Activated T-helper 9 cell treated with anti-CD3 and anti-CD28 coated beads, Interleukin-2, amount 50 U/mL, for 16 hours (primary cell): ENCODE measurements around the gene DTNB.
"Not testable (repeated sequence)": the region's sequence is repeated elsewhere in the genome, so short reads cannot be mapped to it uniquely, and the experiment has no call there.

Experiments used
- DNase-seq: peaks from one replicate; pipeline ENCODE4 v3.0.0-alpha.2; 2020; ENCODE audit warnings: low read depth

Gene DTNB

GRCh38 chr2:25541378-25541777, 132.0 kb downstream of the DTNB start:
- no peak for DNase-seq

GRCh38 chr2:25539136-25539535, 134.2 kb downstream of the DTNB start:
- no peak for DNase-seq

GRCh38 chr2:25537526-25537925, 135.9 kb downstream of the DTNB start:
- DNase-seq = no peak

- DNase-seq = not testable (repeated sequence)
Measured at GRCh38 chr2:25535411-25536289, 137.7 kb downstream of the DTNB start.

- not testable (repeated sequence) for DNase-seq
Measured at GRCh38 chr2:25534937-25535336, 138.4 kb downstream of the DTNB start.

GRCh38 chr2:25534455-25534854, 138.9 kb downstream of the DTNB start:
- DNase-seq = no peak

GRCh38 chr2:25533771-25534170, 139.6 kb downstream of the DTNB start:
- DNase-seq = not testable (repeated sequence)

- no peak for DNase-seq
Measured at GRCh38 chr2:25532521-25532920, 140.9 kb downstream of the DTNB start.

GRCh38 chr2:25529034-25529433, 144.3 kb downstream of the DTNB start:
- no peak for DNase-seq

- no peak for DNase-seq
Measured at GRCh38 chr2:25528173-25528572, 145.2 kb downstream of the DTNB start.

GRCh38 chr2:25524507-25524906, 148.9 kb downstream of the DTNB start:
- no peak for DNase-seq

GRCh38 chr2:25523060-25523459, 150.3 kb downstream of the DTNB start:
- no peak for DNase-seq

- no peak for DNase-seq
Measured at GRCh38 chr2:25521665-25522387, 151.6 kb downstream of the DTNB start.

- no peak for DNase-seq
Measured at GRCh38 chr2:25521126-25521525, 152.3 kb downstream of the DTNB start.

- DNase-seq = no peak
Measured at GRCh38 chr2:25517701-25518100, 155.7 kb downstream of the DTNB start.

GRCh38 chr2:25514043-25514637, 159.2 kb downstream of the DTNB start:
- DNase-seq = no peak

- no peak for DNase-seq
Measured at GRCh38 chr2:25512707-25513106, 160.7 kb downstream of the DTNB start.

GRCh38 chr2:25506226-25506625, 167.2 kb downstream of the DTNB start:
- no peak for DNase-seq

GRCh38 chr2:25505622-25506021, 167.8 kb downstream of the DTNB start:
- DNase-seq = no peak

- DNase-seq = no peak
Measured at GRCh38 chr2:25505182-25505581, 168.2 kb downstream of the DTNB start.

GRCh38 chr2:25504266-25504665, 169.1 kb downstream of the DTNB start:
- DNase-seq = no peak

GRCh38 chr2:25499157-25499556, 174.2 kb downstream of the DTNB start:
- no peak for DNase-seq

GRCh38 chr2:25497918-25498407, 175.4 kb downstream of the DTNB start:
- no peak for DNase-seq
